ENCODE results near the gene ADGRF1. TPM values are rescaled to one million over a fixed set of nuclear protein-coding genes. Genes with fewer than 3 reads are reported as not detected.

Gene ADGRF1
- polyA plus RNA-seq, 1 experiment = not detected

DNA sequence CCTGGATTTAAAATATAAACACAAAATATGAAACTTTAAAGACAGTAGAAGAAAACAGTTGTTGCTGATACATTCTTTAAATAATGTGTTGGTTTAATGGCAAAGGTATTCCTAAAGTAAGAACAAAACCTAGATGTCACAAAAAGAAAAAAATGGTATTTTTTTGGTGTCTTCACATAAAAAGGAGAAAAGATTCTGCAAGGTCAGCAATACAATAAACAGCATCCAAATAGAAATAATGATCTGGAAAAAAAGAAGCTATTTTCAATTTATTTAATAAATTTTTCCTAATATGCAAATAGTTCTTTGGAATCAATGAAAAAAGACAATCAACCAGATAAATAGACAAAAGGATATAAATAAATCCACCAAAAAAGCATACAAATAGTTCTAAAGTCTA lies 6.5 kb upstream of the ADGRF1 start:
- TF ChIP-seq, protein P1, sequence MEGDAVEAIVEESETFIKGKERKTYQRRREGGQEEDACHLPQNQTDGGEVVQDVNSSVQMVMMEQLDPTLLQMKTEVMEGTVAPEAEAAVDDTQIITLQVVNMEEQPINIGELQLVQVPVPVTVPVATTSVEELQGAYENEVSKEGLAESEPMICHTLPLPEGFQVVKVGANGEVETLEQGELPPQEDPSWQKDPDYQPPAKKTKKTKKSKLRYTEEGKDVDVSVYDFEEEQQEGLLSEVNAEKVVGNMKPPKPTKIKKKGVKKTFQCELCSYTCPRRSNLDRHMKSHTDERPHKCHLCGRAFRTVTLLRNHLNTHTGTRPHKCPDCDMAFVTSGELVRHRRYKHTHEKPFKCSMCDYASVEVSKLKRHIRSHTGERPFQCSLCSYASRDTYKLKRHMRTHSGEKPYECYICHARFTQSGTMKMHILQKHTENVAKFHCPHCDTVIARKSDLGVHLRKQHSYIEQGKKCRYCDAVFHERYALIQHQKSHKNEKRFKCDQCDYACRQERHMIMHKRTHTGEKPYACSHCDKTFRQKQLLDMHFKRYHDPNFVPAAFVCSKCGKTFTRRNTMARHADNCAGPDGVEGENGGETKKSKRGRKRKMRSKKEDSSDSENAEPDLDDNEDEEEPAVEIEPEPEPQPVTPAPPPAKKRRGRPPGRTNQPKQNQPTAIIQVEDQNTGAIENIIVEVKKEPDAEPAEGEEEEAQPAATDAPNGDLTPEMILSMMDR (IDR thresholded peaks at IDR 0.05; ENCODE audit: low read depth, low read length) = no peak
- ChIA-PET CTCF (interaction anchor here (0.5 to 3.4 kb wide), 6 partner anchors 12 to 261 kb away, joined by 3 to 33 read pairs (median 5); partner anchors contain the start of gene TNFRSF21), POLR2A (no interaction called here)
- DNase-seq (ENCODE audit: low read depth, low spot score) = no peak
- H3K4me3 ChIP-seq (ENCODE audit: low read depth, low read length) = no peak overlapping the region
- no peaks in the 10 kb centered on the region for H3K9me3 ChIP-seq (ENCODE audit: control insufficient read depth, insufficient read depth, low read length)
- H3K27ac ChIP-seq (ENCODE audit: low read depth, low read length) = no peak overlapping the region
- peaks cover 4% of the 10 kb centered on the region for H3K27me3 ChIP-seq (ENCODE audit: control insufficient read depth, insufficient read depth, low read length)

DNA sequence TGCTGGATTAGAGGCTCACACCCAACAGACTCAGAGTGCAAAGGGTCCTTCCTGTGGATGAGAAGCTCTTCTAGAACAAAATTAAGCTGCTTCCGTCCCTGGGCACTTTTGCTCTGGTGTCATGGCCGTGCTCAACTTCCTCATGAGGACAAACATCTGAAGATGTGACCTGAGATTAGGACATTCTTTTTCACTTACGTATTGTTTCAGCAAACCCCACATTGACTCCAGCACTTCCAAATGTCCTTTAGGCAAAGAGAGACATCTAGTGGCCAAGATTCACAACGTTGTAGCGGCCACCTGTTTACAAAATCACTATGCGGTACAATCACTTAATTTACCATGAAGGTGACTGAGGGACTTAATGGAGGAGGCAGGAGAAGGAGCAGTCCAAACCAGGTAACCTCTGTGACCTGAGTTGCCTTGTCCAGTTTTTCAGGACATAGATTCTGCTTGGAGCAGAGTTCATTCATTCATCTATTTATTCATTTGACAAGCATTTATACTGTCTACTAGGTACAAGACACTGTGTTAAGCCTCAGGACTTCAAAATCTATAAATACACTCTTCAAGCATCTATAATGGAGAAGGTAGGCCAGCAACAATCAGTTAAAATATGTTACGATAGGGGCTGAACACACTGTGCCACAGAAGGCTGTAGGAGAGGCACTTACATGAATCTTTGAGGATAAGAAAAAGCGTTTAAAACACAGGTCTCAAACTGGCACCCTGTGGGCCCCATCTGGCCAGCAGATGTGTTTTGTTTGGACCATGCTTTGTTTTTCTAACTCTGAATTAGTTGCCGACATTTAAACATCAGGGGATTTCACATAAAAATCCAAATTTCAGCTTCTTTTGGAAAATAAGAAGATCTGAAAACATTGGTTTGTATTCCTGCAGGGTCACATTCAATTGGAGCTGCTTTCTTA lies 5.6 kb upstream of the ADGRF1 start:
- no peak overlapping the region for H3K27ac ChIP-seq (ENCODE audit: low read depth, low read length)
- H3K9me3 ChIP-seq (ENCODE audit: control insufficient read depth, insufficient read depth, low read length) = no peaks in the 10 kb centered on the region
- POLR2A ChIA-PET = no interaction called here
- CTCF ChIA-PET = interaction anchor here (0.5 to 3.4 kb wide), 12 partner anchors 13 to 1114 kb away, joined by 3 to 33 read pairs (median 3); partner anchors contain the start of gene TNFRSF21
- TF ChIP-seq, protein P1 (IDR thresholded peaks at IDR 0.05; ENCODE audit: low read depth, low read length) = peak; percentile 78
- H3K27me3 ChIP-seq (ENCODE audit: control insufficient read depth, insufficient read depth, low read length) = peaks cover 4% of the 10 kb centered on the region
- H3K4me3 ChIP-seq (ENCODE audit: low read depth, low read length) = no peak overlapping the region
- peak; percentile 18 for DNase-seq (ENCODE audit: low read depth, low spot score)

DNA sequence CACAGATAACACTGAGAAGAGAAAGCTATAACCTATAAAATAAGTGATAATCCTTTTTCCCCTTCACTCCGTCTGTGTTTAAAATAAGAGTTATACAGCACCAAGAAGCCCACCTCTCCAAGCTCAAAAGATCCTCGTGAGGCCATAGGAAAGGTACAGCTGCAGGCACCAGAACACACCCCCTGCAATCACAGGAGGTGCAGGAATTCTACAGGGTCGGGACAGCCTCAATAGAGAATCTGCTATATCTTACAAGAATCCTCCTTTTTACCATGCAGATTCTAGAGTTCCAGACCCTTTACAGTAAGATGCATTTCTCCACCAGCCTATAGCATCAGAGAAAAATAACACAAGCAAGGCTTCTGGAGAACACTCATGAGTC lies 5.0 kb upstream of the ADGRF1 start:
- ChIA-PET POLR2A (no interaction called here), CTCF (interaction anchor here (0.5 to 3.4 kb wide), 9 partner anchors 12 to 1114 kb away, joined by 3 to 33 read pairs (median 3); no protein-coding TSS in a partner anchor)
- DNase-seq (ENCODE audit: low read depth, low spot score) = no peak
- no peaks in the 10 kb centered on the region for H3K9me3 ChIP-seq (ENCODE audit: control insufficient read depth, insufficient read depth, low read length)
- TF ChIP-seq, protein P1 (IDR thresholded peaks at IDR 0.05; ENCODE audit: low read depth, low read length) = no peak
- H3K27ac ChIP-seq (ENCODE audit: low read depth, low read length) = no peak overlapping the region
- H3K27me3 ChIP-seq (ENCODE audit: control insufficient read depth, insufficient read depth, low read length) = peaks cover 4% of the 10 kb centered on the region
- no peak overlapping the region for H3K4me3 ChIP-seq (ENCODE audit: low read depth, low read length)

DNA sequence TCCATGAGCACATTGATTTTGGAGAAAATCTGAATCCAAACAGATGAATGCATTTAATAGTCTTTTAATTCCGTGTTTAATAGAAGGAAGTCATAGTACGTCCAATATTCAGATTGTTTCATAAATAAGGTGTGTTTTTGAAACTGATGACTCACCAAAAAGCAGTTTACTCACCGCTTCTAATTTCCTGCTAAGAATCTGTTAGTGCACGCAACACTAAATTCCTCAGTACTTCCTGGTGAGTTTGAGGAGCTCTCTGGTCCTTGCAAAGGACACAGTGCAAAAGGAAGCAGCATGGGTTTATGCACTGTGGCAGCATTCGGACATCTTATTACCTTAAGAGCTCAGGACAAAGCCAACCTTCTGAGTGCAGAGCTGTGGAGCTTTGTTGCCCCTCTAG lies 2.3 kb upstream of the ADGRF1 start:
- DNase-seq (ENCODE audit: low read depth, low spot score) = no peak
- CTCF ChIA-PET = no interaction called here

More for the DNA sequence above, 2.3 kb upstream of the ADGRF1 start:
- TF ChIP-seq, protein P1 (IDR thresholded peaks at IDR 0.05; ENCODE audit: low read depth, low read length) = no peak
- no peak overlapping the region for H3K4me3 ChIP-seq (ENCODE audit: low read depth, low read length)
- peaks cover 4% of the 10 kb centered on the region for H3K27me3 ChIP-seq (ENCODE audit: control insufficient read depth, insufficient read depth, low read length)
- H3K9me3 ChIP-seq (ENCODE audit: control insufficient read depth, insufficient read depth, low read length) = no peaks in the 10 kb centered on the region
- POLR2A ChIA-PET = no interaction called here
- no peak overlapping the region for H3K27ac ChIP-seq (ENCODE audit: low read depth, low read length)
